AG09319 (cell line): ENCODE measurements around the gene TOMM20.

Experiments used
- DNase-seq: peaks from one replicate; pipeline ENCODE4 v3.0.0-alpha.2; 2010; ENCODE audit warnings: low read depth; ENCODE audit errors: extremely low read depth
- CTCF ChIP-seq: IDR thresholded peaks from 2 replicates; pipeline ENCODE4 v1.5.1; 2011; ENCODE audit warnings: low read depth, mild to moderate bottlenecking, inconsistent platforms, low read length, moderate library complexity

Gene TOMM20

DNA sequence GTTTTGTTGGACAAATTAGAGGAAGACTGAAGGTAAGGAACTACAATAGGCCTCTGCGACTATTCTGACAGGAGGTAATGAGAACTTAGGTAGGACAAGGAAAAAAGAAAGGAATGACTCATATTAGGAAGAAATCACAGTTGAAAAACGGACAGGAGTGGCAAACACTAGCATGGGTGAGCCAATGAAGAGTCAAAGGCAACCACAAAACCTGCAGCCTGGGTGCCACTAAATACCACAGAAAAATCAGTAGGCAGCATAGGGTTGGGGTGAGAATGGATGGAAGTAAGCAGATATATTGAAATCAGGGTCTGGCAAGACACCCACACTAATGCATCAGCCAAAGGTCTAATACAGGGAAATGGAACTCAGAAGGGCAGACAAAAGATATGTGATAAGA is 22.4 kb upstream of the TOMM20 start:
- DNase-seq: no peak
- TF ChIP-seq CTCF: no peak

DNA sequence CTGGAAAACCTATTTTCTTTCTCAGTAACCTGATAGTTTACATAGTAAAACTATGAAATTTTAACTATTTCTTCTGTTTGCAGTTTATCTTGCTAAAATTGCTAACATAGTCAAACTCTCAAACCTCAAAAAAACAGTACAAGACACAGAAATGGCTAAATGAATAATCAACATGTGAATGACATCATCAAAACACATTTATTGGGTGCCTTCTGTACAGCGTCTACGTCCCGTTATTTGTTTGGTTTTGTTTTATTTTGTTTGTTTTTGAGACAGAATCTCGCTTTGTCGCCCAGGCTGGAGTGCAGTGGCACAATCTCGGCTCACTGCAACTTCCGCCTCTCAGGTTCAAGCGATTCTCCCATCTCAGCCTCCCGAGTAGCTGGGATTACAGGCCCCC is 21.2 kb upstream of the TOMM20 start:
- TF ChIP-seq CTCF: no peak
- no peak for DNase-seq

- no peak for DNase-seq
- no peak for TF ChIP-seq CTCF
These were observed 18.6 kb upstream of the TOMM20 start for GRCh38 chr1:235147269-235147668.

DNA sequence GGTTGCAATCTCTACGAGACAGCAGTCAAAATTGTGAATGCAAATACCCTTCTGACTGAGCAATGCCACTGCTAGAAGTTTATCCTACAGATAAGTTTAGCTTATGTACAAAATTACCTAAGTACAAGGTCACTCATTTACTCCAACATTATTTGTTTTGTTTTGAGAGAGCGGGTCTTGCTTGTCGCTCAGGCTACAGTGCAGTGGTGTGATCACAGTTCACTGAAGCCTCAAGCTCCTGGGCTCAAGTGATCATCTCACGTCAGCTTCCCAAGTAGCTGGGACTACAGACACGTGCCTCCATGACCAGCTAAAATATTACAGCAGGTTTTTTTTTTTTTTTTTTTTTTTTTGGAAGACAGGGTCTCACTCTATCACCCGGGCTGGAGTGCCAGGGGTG is 17.0 kb upstream of the TOMM20 start:
- TF ChIP-seq CTCF: no peak
- no peak for DNase-seq

DNA sequence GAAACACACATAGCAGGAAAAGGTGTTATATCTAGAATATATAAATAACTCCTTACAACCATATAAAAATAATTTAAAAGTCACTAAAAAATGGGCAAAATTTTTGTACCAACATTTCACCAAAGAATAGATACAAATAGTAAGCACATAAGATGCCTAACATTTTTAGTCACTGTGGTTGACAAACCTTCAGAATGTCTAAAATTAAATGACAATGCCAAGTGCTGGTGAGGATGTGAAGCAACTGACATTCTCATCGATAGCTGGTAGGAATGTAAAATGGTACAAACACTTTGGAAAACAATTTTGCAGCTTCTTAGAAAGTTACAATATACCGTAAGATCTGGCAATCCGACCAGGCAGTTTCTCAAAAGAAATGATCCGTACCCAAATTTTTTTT is 14.4 kb upstream of the TOMM20 start:
- no peak for DNase-seq
- TF ChIP-seq CTCF: no peak

GRCh38 chr1:235139315-235139714 is 10.7 kb upstream of the TOMM20 start:
- TF ChIP-seq CTCF: no peak
- no peak for DNase-seq

DNA sequence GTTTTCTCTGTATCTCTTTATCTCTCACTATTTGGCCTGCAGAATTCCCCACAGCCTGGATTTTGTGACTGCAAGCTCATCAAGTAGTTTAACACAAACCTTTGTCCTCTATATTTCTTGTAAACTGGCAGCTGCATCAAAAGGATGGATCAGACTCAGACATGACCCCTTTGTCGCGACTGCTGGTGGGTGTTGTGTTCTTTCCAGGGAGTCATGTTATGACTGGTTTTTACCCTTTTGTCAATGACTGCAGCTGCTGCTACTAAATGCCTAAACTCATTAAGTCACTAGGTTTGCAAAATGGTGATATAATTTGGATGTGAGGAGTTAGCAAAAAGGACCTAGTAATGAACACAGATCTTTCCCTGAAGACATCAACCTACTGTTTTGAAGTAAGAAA is 10.2 kb upstream of the TOMM20 start:
- TF ChIP-seq CTCF: no peak
- DNase-seq: no peak
